ENCODE measurements around the gene MYH6.

MYH6 gene

DNA sequence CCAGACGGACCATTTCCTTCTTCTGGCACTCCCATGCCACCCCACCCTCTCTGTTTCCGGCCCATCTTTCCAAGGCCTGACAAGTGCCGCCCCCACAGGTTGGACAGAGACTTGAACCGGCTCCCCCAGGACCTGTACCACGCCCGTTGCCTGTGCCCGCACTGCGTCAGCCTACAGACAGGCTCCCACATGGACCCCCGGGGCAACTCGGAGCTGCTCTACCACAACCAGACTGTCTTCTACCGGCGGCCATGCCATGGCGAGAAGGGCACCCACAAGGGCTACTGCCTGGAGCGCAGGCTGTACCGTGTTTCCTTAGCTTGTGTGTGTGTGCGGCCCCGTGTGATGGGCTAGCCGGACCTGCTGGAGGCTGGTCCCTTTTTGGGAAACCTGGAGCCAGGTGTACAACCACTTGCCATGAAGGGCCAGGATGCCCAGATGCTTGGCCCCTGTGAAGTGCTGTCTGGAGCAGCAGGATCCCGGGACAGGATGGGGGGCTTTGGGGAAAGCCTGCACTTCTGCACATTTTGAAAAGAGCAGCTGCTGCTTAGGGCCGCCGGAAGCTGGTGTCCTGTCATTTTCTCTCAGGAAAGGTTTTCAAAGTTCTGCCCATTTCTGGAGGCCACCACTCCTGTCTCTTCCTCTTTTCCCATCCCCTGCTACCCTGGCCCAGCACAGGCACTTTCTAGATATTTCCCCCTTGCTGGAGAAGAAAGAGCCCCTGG lies 32.4 kb downstream of the MYH6 start:
- FAIRE-seq, result no peak

DNA sequence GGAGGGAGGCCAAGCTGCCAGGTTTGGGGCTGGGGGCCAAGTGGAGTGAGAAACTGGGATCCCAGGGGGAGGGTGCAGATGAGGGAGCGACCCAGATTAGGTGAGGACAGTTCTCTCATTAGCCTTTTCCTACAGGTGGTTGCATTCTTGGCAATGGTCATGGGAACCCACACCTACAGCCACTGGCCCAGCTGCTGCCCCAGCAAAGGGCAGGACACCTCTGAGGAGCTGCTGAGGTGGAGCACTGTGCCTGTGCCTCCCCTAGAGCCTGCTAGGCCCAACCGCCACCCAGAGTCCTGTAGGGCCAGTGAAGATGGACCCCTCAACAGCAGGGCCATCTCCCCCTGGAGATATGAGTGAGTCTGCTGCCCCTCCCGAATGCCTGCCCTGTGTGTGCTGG lies 35.0 kb downstream of the MYH6 start:
- no peak for FAIRE-seq

DNA sequence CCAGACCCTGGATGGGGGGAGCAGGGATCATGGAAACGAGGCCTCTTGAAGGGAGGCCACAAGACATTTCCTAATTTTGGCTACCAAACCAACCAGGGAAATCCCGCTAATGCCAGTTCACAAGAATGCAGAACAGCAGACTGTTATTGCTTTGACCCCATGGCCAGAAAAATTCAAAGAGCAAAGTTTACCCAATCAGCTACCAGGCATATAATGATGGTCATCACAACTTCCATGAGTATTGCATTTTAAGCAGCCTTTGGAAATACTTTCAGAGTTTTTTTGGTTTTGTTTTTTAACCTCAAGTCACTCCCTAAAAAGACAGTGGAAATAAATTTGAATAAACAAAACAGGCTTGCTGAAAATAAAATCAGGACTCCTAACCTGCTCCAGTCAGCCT lies 35.6 kb downstream of the MYH6 start, which contains the start of gene IL25:
TSS of gene IL25 (plus strand) at position 301 of the 400 bp plus-strand sequence.
- FAIRE-seq, result no peak

DNA sequence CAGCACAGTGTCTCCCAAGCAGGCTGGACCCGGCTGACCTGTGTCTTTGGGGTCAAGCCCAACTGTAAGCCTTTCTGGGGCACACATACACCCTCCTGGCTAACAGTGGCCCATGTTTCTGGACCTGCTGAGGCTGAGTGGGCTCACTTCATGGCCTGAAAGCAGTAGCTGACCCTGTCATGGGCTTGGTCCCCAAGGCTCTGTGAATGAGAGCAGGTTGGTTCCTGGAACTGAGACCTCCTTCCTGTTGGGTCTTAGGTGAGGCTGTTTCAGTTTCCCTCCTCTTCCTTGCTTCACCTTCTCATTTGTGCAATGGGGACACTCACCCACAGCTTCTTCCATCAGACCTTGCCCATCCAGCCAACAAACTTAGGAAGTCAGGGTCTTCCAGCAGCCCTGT lies 36.2 kb downstream of the MYH6 start:
- no peak for FAIRE-seq

DNA sequence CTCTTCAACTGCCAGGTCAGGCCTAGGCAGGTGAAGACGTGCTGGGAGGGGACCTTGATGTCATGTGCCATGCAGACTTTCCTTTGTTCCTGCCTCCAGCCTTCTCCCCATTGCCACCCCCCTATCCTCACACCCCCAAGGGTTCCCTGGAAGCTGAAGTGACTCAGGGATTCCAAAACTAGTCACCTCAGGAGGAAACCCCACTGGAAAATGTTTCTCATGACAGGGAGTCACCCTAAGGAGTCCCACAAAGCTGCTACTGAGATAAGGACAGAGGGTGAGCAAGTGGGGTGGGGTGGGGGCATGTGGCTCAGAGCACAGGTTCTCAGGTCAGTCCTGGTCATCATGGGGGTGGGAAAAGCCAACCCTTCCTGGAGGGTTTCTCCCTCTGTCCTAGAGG lies 37.9 kb downstream of the MYH6 start:
- no peak for FAIRE-seq

- FAIRE-seq, result no peak
Measured at GRCh38 chr14:23366426-23366921, 41.6 kb downstream of the MYH6 start.

DNA sequence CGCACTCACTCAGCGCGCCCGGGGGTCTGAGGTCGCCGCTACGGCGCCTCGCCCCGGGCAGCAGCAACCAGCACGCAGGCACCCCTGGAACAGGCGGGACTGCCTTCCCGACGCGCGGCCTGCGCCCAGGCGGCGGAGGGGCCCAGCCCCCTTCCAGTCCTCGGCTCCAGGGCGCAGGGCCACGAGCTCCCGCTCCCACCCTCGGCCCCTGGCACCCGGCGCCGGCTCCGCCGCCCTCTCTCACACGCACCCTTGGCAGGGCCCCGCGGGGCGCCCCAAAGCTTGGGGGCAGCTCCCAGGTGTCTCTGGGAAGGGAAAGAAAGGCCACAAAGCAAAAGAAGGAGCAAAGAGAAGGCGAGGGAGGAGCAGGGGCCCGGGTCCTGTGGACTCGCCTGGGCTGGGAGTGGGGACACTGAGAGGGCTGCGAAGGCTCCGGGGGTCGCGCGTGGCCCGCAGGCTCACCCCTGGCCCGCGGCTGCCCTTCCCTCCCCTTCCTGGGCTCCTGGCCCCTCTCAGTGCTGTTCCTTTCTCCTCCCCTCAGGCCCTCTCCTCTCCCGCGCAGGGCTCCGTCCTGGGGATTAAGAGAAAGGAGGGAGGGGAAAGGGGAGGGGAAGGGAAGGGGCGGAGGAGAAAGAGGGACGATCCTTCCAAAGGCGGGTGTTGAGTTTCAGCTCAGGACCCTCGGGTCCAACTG lies 42.2 kb downstream of the MYH6 start:
- no peak for FAIRE-seq

DNA sequence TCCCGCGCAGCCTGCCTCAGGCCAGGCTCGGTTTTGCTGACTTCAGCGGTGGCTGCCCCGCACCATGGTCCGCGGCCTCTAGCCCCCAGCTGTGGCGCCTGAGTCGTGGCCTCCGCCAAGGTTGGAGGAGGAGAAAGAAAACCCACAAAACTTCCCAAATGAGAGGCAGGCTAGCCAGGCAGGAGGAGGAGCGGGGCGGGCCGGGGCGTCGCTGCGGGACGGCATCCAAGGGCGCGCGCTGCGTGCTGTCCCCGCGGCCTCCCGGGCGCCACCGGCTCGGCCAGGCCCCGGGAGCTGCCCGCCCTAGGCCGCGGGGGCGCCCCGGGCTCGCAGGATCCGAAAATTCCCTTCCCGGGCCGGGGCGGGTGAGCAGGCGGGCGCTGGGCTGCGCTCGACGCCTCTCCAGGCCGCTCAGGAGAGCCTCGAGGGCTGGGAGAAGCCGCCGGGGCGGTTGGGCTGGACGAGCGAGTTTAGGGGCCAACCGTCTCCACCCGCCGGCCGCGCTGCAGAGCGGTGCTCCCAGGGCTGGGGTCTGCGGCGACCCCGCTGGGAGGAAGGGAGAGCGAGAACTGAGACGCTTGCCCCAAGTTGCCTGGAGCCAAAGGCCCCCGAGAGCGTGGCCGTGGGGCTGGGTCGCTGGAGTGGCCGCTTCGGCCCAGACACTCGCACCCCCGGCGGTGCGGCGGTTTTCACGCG lies 42.9 kb downstream of the MYH6 start, which contains the start of gene EFS:
TSS of gene EFS (minus strand) at position 137 of the 696 bp plus-strand sequence. CDS start 147 bp downstream, outside the sequence.
- no peak for FAIRE-seq

DNA sequence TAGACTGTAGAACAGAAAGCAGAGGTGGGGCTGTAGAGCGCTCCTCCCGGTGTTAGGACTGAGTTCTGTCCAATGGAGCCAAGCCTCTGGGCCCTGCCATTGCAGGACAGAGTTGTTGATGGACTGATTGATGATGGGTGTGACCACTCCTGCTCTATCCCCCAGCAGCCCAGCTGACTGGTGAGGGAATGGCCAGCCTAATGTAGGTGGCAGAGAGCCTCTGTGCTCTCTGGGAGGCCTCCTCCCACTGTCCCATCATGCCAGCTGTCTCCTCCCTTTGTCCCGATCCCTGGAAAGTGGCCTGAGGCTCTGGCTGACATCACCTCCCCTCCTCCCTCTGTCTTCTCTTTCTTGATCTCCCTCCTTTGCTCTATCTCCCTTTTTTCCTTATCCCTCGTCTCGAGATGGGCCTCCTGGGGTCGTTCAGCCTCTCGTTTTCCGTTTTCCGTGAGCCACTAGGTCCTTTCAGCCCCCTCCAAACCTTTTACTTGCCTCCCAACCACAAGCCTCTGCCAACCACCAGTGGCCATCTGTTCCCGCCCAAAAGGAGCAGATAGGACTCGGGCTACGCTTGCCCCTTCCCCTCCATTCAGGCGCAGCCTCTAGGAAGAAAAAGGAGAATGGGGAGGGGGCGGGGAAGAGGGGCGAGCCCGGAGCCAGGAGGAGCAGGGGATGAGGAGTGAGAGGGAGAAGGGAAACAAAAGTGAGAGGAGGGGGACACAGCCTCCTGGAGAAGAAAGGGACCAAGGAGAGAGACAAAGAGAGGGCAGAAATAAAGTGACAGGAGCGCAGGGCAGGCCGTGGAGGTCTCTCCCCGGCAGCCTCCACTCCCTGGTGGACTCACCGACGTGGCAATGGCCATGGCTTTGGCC lies 43.7 kb downstream of the MYH6 start:
- no peak for FAIRE-seq

DNA sequence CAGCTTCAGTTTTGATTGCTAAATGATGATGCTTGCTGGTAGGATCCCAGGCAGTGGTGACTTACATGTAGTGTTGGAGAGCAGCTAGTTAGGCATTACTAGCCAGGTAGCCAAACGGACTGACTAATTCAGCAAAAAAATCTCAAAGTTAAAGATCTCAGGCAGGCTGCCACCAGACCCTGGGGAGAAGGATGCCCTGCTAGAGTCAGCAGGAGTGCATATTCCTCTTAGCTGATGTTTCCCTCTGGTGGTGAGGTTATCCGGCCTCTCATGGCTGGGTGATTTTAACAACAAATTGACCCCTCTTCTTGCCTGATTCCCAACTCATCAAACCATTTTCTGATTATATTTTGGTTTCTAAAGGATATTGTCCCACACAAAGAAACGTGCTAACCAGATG lies 45.9 kb downstream of the MYH6 start:
- FAIRE-seq, result no peak

DNA sequence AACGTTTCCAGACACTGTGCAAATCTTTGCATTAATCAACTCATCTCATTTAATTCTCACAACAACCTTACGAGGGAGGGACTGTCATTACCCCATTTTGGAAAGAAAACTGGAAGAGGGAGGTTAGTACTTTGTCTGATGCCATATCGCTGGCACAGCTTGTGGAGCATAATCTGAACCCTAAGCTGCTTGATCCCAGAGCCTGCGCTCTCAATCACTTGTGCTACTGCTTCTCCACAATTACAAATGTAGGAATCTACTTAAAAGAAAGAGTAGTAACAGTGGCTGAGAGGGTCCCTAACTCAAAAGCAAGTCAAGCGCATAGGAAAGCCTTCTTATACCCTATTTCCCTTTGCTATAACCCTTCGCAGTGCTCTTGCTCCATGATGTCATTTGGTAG lies 46.3 kb downstream of the MYH6 start:
- no peak for FAIRE-seq

DNA sequence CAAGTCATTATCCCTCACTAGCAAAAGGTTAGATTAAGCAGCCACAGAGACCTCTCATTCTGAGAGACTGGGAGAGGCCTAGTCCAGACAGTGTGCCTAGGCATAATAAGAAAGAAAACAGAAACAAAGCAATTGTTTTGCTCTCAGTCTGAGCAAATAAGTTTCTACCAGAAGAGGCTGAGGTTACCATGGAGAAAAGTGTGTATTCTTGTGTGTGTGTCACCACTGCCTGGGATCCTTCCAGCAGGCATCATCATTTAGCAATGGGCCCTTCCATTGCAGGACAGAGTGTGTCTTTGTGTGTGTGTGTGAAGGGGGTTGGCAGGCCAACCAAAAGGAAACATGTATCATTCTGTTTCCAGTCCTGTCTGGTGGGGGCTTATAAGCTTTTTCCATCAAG lies 46.8 kb downstream of the MYH6 start:
- no peak for FAIRE-seq

- FAIRE-seq, result no peak
Measured at GRCh38 chr14:23360496-23360895, 47.6 kb downstream of the MYH6 start.

DNA sequence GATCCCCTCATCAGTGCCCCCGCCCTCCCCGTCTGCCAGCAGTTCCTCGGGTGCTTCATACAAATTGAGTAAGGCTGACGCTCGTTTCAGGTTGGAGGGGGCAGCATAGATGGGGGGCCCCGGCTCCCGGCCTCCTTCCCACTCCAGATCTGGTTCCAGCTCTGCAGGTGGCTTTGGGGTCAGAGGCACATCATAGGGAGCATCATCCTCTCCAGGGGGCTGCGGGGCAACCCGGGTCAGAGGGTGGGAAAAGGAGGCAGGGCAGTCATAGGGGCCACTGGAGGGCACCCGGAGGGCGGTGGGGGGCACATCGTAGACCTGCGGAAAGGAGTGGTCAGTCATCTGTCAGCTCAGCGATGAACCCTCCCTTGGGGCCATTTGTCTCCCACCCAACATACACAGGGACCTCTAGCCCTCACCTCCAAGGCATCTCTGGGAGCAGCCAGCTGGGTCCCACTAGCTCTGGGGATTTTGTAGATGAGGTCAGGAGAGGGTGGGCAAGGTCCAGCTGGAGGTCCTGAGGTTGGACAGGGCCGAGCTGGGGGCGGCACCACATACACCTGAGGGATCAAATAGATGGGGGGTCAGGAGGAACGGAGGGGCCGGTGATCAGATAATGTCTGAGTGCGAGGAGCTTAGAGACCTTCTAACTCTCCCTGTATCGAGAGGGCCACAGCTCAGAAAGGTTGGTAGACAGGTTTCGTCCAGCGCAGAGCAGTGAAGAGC lies 48.2 kb downstream of the MYH6 start:
- no peak for FAIRE-seq

GRCh38 chr14:23359167-23359626 lies 48.9 kb downstream of the MYH6 start:
- no peak for FAIRE-seq

GRCh38 chr14:23358553-23359166 lies 49.4 kb downstream of the MYH6 start:
- FAIRE-seq, result no peak

DNA sequence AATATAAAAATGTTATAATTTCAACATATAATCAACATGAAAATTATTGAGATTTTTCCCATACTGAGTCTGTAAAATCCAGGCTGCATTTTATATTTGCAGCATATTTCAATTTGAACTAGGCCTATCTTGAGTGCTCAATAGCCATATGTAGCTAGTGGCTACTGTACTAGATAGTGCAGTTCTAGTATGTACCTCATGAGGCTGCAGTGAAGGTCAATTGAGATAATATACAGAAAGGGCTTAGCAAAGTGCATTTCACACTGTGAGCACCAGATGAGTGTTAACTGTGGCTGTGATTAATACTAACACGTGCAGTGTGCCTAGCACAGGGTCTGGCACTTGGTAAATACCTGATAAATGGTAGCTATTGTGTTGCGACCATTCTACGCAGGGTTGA lies 50.0 kb downstream of the MYH6 start:
- no peak for FAIRE-seq

DNA sequence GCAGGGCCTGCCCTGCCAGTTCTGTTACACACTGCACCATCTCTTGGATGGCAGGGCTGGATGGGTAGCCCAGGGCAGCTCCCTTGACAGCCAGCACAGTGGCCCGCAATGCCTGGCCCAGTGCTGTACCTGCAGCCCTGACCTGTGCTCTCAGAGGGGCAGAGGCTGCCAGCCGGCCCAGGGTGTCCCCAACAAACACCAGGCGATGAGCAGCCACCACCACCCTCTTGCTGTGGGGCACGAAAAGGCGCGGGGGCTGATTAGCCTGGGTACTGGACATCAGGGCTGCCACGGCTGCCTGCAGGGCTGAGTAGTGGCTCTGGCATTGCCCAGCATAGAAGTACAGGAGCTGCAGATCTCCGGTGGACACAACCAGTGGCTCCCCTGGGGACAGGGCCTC lies 50.8 kb downstream of the MYH6 start:
- FAIRE-seq, result no peak

DNA sequence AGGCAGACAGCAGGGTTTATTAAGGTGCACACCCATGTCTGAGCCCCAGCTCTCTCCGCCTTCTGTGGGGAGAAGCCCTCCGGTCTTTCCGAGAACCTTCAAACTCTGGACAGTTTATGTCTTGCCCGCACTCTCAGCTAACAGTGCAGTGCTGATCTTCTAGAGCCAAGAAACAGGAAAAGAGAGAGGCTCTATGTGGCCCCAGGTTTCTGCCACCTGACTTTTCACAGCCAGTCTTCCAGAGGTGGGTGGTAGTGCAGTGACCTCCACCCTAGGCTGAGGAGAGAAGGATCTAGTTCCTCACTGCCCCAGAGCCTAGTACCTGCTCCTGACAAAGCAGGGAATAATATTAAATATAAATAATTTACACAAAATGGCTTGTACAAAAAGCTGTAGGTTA lies 51.4 kb downstream of the MYH6 start:
- no peak for FAIRE-seq

DNA sequence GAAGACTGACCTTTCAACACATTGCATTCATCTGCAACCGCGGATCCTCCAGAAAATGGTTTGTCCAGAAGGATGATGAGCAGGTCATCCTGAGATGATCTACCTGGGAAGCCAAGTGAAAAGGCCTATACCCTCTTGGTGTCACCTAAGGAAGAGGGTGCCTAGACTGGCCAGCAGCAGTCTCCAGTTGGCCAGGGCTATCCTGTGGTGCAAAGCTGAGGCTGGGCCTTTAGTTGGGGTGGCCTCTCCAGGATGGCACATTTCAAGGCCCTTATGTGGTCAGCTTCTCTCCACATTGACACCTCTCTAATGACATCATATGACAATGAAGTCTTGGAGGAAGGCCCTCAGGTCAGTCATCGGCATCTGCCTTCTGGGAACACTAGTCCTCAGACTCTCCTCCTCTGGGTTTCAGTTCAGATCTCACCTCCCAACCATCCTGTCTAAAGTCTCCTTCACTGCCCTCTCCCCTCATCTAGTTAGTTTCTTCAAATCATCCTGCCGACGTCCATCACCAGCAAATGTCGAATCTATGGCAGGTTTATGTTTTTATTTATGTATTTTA lies 52.1 kb downstream of the MYH6 start:
- FAIRE-seq, result no peak

GRCh38 chr14:23354990-23355389 lies 53.1 kb downstream of the MYH6 start:
- FAIRE-seq, result no peak

Data from endometrium (tissue), 2 donors.